HCT116 (cell line): ENCODE data around the gene DOCK10. TPM values are rescaled to one million over a fixed set of nuclear protein-coding genes. Genes with fewer than 3 reads are reported as not detected.
"Not testable (repeated sequence)": the region's sequence is repeated elsewhere in the genome, so short reads cannot be mapped to it uniquely, and the experiment has no call there.

Experiments
- ATAC-seq: fragments of 200-7000 bp; cut with Tn5 transposase; 2 replicates; pipeline ENCODE4 v1.9.1; 2020; ENCODE audit warnings: mild to moderate bottlenecking, moderate library complexity
- BruUV-seq: library from RNA; stranded (reverse); fragments of 400-500 nt; replicated peaks from 2 replicates; lab custom pipeline; 2021; lab: Mats Ljungman, UMichigan
- CTCF ChIA-PET: fragments of 300-600 bp; sonication (Branson Sonifier 250); formaldehyde crosslinking; loops from one replicate; lab custom pipeline; 2021; ENCODE audit warnings: antibody characterized with exemption; lab: Charles Lee
- POLR2A ChIA-PET: fragments of 300-600, 350-600 bp; sonication (Branson Sonifier 250); formaldehyde crosslinking; loops from one replicate; lab custom pipeline; 2021; ENCODE audit warnings: antibody characterized with exemption; lab: Charles Lee
- RAD21 ChIA-PET, 2 experiments: fragments of 300-600 bp; sonication (Branson Sonifier 250); formaldehyde crosslinking; loops; one replicate each; lab custom pipeline; 2023; ENCODE audit warnings: low total read pairs in 2 of 2; ENCODE audit not compliant: uncharacterized antibody in 2 of 2, unreplicated experiment in 2 of 2, low non-redundant PET in 1 of 2; lab: Charles Lee
- DNase-seq: peaks from one replicate; pipeline ENCODE4 v3.0.0-alpha.2; 2010; ENCODE audit warnings: low read depth, low spot score
- H2AFZ ChIP-seq: fragments of 200-600 bp; shearing (Covaris generic), sonication (generic); 2 replicates; pipeline ENCODE4 v1.6.1; 2017; ENCODE audit warnings: low read depth, mixed run types, mixed read lengths, antibody characterized with exemption, low read length; ENCODE audit not compliant: poor library complexity, severe bottlenecking
- H3K27ac ChIP-seq: 2 replicates; pipeline ENCODE4 v1.5.1; 2012; ENCODE audit warnings: low read depth, low read length
- H3K27me3 ChIP-seq: fragments of 200-600 bp; sonication (generic); 2 replicates; pipeline ENCODE4 v1.6.1; 2016; ENCODE audit warnings: mixed run types, low read length, mixed read lengths; ENCODE audit not compliant: insufficient read depth
- H3K36me3 ChIP-seq, 2 experiments: fragments of 200-500 bp in 1 of 2; fragments of 200-600 bp in 1 of 2; sonication (Bioruptor generic) in 1 of 2; sonication (generic) in 1 of 2; 2 replicates each; pipeline versions ENCODE4 v1.5.1 to v1.6.1; 2014 to 2016; ENCODE audit warnings: low read length in 2 of 2, inconsistent platforms in 1 of 2, mixed read lengths in 1 of 2, mixed run types in 1 of 2; ENCODE audit not compliant: insufficient read depth in 2 of 2, control insufficient read depth in 1 of 2
- H3K4me1 ChIP-seq, 2 experiments: fragments of 200-600 bp in 1 of 2; sonication (generic) in 1 of 2; 2 replicates each; pipeline versions ENCODE4 v1.5.1 to v1.6.1; 2012 to 2017; ENCODE audit warnings: low read length in 2 of 2, inconsistent platforms in 1 of 2, mild to moderate bottlenecking in 1 of 2, mixed read lengths in 1 of 2, mixed run types in 1 of 2, moderate library complexity in 1 of 2; ENCODE audit not compliant: insufficient read depth in 2 of 2, control insufficient read depth in 1 of 2
- H3K4me2 ChIP-seq: fragments of 200-600 bp; sonication (generic); 2 replicates; pipeline ENCODE4 v1.6.1; 2017; ENCODE audit warnings: mixed run types, low read length, mixed read lengths
- H3K4me3 ChIP-seq, 2 experiments: fragments of 200-600 bp in 1 of 2; sonication (generic) in 1 of 2; replicated peaks in 1 of 2; 2 replicates each; pipeline ENCODE4 v1.5.1; 2011 to 2016; ENCODE audit warnings: low read length in 2 of 2, control low read depth in 1 of 2, low read depth in 1 of 2, mild to moderate bottlenecking in 1 of 2, mixed read lengths in 1 of 2, mixed run types in 1 of 2
- H3K79me2 ChIP-seq: fragments of 200-600 bp; sonication (generic); 2 replicates; pipeline ENCODE4 v1.6.1; 2017; ENCODE audit warnings: mild to moderate bottlenecking, mixed run types, low read length, moderate library complexity, mixed read lengths; ENCODE audit not compliant: insufficient read depth
- H3K9ac ChIP-seq: fragments of 200-600 bp; sonication (generic); 2 replicates; pipeline ENCODE4 v1.6.1; 2016; ENCODE audit warnings: low read length, mixed read lengths
- H3K9me2 ChIP-seq: fragments of 200-600 bp; sonication (generic), shearing (Covaris generic); 2 replicates; pipeline ENCODE4 v1.6.1; 2017; ENCODE audit warnings: mixed run types, mild to moderate bottlenecking, moderate library complexity; ENCODE audit not compliant: insufficient read depth
- H3K9me3 ChIP-seq, 2 experiments: fragments of 200-500 bp in 1 of 2; fragments of 200-600 bp in 1 of 2; sonication (Bioruptor generic) in 1 of 2; sonication (generic) in 1 of 2; 2 replicates each; pipeline ENCODE4 v1.6.1; 2014 to 2017; ENCODE audit warnings: low read length in 2 of 2, mixed read lengths in 2 of 2, inconsistent platforms in 1 of 2, low read depth in 1 of 2, mild to moderate bottlenecking in 1 of 2, mixed run types in 1 of 2, moderate library complexity in 1 of 2; ENCODE audit not compliant: control insufficient read depth in 1 of 2, insufficient read depth in 1 of 2
- H4K20me1 ChIP-seq: fragments of 200-600 bp; sonication (generic), shearing (Covaris generic); 2 replicates; pipeline ENCODE4 v1.6.1; 2017; ENCODE audit warnings: mixed run types, mild to moderate bottlenecking, moderate library complexity; ENCODE audit not compliant: insufficient read depth
- CEBPB ChIP-seq: IDR thresholded peaks from 2 replicates; pipeline ENCODE4 v1.6.1; 2012; ENCODE audit warnings: low read depth
- CTCF ChIP-seq, 3 experiments: fragments of 200-600 bp in 1 of 3; sonication (generic) in 1 of 3; IDR thresholded peaks in 2 of 3; conservative IDR thresholded peaks in 1 of 3; 2 replicates each; pipeline ENCODE4 v1.5.1; 2012 to 2017; ENCODE audit warnings: low read depth in 2 of 3, low read length in 2 of 3, antibody characterized with exemption in 1 of 3, borderline replicate concordance in 1 of 3, control low read depth in 1 of 3, mild to moderate bottlenecking in 1 of 3, mixed read lengths in 1 of 3, mixed run types in 1 of 3, moderate library complexity in 1 of 3; ENCODE audit not compliant: insufficient read depth in 1 of 3
- intact Hi-C: fragments of 100-400 bp; cut with micrococcal nuclease; formaldehyde crosslinking; loops from 2 replicates; pipeline ENCODE4 v1.10.0; 2022
- total RNA-seq: library from RNA; stranded (reverse); gene quantifications from one replicate; pipeline ENCODE4 v1.2.1, GENCODE V29; 2021; ENCODE audit not compliant: unreplicated experiment
- TF ChIP-seq, protein P1 (sequence below): IDR thresholded peaks from 2 replicates; pipeline ENCODE4 v1.6.1; 2012

The DOCK10 gene
- total RNA-seq, 1 experiment from 2014 or later, result 0.54 TPM

DNA sequence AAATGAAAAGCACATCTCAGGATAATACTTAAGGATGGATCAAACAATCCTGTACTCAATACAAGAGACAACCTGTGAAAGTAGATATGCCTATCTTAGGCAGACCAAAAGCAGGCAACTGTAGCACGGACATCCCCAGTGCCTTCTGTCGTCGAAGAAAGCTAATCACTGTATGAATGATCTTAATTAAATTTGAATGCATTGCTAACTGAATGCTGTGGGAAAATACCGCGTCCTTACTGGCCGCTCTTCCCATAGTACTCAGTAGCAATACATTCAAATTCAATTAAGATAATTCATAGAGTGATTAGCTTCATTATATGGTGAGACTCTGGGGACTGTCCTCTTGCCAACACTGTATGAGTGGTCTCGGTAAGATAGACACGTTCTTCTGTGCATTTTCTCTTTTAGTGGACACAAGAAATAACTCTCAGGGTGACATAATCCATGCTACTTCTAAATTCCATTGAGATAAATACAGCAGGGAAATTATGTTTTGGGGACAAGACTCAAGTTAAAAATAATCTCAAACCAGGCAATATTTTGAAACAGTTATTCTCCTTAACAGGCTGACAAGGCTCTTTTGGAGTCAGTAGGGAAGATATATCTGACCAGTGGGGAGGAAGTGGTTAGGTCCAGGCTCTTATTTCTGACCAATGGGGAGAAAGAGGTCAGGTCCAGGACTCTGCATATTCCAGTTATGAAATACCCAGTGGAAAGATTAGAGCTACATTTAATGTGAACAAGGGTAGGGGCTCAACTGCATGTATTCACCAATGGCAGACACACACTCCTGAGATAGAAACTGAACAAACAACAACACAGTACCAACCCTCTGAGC lies 97.3 kb downstream of the DOCK10 start:
- Histone ChIP-seq H2AFZ (no peak overlapping the region), H3K9me3 (no peaks in the 10 kb centered on the region), H3K79me2 (no peaks in the 10 kb centered on the region), H3K9me2 (no peaks in the 10 kb centered on the region), H3K27me3 (no peaks in the 10 kb centered on the region), H3K4me1 (no peaks in the 10 kb centered on the region), H3K9ac (no peak overlapping the region), H4K20me1 (no peaks in the 10 kb centered on the region), H3K4me2 (no peak overlapping the region), H3K27ac (no peak overlapping the region), H3K4me3 (no peak overlapping the region), H3K36me3 (no peaks in the 10 kb centered on the region)
- DNase-seq (no peak), ATAC-seq (no peak)
- intact Hi-C loops, result no loop called here
- RAD21 ChIA-PET, result no interaction called here
- CTCF ChIA-PET, result no interaction called here
- no TSS peak for BruUV-seq
- POLR2A ChIA-PET, result no interaction called here
- TF ChIP-seq CTCF (IDR thresholded peaks at IDR 0.05 in 2 of 3, conservative IDR thresholded peaks at IDR 0.05 in 1 of 3; ENCODE audit: borderline replicate concordance in 1 of 3, insufficient read depth in 1 of 3, low read depth in 2 of 3, low read length in 2 of 3) (no peak), CEBPB (no peak)
- TF ChIP-seq, protein P1, sequence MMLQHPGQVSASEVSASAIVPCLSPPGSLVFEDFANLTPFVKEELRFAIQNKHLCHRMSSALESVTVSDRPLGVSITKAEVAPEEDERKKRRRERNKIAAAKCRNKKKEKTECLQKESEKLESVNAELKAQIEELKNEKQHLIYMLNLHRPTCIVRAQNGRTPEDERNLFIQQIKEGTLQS, result no peak

GRCh38 chr2:224943601-224944041 lies 98.6 kb downstream of the DOCK10 start:
- H4K20me1 ChIP-seq, H3K9me2 ChIP-seq, BruUV-seq, intact Hi-C loops, H3K79me2 ChIP-seq, H3K4me2 ChIP-seq, RAD21 ChIA-PET, H3K9me3 ChIP-seq, ATAC-seq, H3K9ac ChIP-seq, H3K4me1 ChIP-seq, H3K4me3 ChIP-seq, H3K27ac ChIP-seq, H2AFZ ChIP-seq, POLR2A ChIA-PET, H3K36me3 ChIP-seq, DNase-seq, CTCF ChIA-PET, H3K27me3 ChIP-seq: not testable (repeated sequence)
